GM18870 (cell line): ENCODE data around the gene PPFIA1.

Experiments used
- ATAC-seq: cut with Tn5 transposase; IDR thresholded peaks from one replicate; pipeline ENCODE4 v1.9.1; 2021; ENCODE audit warnings: moderate library complexity; ENCODE audit not compliant: unreplicated experiment

The PPFIA1 gene

DNA sequence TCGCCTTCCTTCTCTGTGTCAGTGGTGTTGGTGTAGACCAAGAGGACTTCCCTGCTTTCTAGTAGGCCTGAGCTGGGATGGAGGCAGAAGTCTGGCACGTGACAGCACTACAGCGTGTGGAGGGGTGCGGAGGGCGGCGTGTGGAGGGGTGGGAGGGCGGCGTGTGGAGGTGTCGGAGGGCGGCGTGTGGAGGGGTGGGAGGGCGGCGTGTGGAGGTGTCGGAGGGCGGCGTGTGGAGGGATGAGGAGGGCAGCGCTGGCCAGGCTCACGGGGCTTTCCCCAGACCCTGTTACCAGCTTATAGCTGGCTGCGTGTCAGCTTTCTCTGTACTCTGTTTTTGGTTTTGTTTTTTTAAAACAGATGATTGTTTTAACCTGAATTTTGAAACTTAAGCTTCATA is 82.1 kb downstream of the PPFIA1 start:
- no peak for ATAC-seq

DNA sequence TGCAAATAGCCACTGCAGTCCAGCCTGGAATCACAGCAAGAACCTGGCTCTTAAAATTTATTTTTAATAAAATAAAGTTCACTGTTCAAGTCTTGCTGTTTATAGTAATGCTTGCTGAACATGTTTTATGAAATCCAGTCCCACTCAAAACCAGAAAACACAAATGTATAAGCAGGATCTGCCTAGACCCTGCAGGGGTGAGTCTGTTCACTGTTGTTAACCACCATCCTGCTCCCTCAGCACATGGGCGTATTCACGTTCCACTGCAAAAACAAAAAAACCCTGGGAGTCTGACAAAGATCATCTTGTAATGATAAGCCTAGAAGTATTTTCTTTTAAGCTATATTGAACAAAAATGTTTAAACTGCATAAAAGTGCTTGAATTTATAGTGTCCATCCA is 82.8 kb downstream of the PPFIA1 start:
- ATAC-seq: no peak

DNA sequence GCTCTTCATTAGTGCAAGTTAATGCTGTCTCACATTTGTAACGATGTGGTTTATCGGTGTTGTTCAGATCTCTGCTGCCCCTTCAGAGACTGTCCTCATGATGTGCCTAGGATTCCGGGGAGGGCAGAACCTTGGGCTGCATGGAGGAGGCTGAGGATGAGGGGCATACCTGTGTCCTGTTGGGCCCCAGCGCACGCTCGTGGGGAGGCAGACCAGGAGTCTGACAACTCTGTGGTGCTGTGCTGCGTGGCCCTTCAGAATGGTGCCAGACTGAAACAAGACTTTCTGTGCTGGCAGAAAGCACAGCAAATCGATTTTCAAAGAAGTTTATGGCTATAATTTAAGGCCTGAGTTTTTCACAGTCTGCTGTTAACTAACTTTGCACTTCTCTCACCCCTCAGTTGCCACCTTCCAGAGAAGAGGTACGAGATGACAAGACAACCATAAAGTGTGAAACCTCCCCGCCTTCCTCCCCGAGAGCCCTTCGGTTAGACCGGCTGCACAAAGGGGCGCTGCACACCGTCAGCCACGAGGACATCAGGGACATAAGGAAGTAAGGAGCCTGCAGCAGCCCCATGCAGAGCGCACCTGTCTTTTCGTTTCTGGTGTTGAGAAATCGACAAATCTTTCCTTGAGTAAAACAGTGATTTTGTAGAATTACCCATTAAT is 83.5 kb downstream of the PPFIA1 start:
- no peak for ATAC-seq

DNA sequence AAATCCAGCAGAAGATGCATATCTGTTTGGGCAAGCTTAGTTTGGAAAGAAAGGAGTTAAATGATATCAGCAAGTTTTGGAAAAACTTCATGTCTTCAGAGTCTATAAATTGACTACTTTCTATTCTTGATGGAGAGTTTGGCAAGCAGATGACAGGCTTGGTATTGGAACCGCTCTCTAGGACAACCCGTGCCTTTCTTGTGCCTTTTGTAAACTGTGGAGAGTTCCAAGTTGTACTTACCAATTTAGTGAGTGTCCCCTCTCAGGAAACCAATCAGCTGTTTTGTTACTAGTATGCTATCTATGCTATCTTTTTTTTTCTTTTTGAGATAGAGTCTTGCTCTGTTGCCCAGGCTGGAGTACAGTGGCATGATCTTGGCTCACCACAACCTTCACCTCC is 84.1 kb downstream of the PPFIA1 start:
- ATAC-seq: no peak

DNA sequence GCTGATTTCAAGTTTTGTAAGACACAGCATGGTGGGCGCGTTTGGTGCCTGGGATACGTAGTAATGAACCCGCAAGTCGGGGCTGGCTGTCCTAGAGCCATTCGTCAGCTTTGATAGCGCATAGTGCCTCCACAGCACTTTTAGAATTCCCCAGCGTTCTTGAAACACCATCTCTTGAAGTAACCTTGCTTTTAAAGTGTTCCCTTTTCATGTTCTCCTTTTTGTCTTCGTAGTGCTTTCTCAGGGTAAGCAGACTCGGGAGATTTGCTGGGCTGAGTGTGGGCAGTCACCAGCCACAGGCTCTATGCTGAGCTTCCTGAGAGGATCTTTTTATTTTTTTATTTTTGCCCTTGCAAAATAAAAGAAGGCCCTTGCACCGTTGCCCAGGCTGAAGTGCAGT is 88.3 kb downstream of the PPFIA1 start:
- ATAC-seq: no peak

DNA sequence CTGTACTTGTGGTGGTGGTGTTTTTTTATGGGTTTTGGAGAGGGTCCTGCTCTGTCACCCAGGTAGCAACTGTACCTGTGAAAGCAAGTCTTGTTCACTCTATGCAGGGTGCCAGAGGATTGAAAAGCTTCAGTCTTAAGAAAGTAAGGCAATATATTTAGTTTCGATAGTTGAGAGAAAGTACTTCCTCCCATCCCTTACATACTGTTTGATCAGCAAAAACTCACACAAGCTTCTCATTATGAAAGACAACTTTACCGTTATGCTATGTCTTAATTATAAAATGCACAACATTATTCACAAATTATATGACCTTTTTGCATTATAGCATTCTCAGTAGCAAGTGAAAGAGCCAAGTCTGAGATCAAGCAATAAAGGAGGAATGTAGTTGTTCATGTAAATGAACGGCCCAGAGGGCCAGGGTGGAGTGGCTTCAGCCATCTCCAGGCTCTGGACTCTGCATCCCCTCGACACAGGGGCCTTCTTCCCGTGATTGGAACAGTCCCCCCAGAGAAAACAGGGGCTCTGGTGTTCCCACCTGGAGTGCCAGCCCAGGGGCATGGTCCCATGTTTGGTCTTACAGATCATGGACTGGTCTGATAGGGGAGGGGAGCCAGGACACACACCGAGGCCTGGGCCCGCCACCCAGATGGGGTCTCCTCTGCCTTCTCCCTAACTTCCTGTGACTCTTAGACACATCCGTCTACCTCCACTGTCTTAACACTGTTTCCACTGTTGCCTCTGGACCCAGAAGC is 89.1 kb downstream of the PPFIA1 start:
- ATAC-seq: no peak

DNA sequence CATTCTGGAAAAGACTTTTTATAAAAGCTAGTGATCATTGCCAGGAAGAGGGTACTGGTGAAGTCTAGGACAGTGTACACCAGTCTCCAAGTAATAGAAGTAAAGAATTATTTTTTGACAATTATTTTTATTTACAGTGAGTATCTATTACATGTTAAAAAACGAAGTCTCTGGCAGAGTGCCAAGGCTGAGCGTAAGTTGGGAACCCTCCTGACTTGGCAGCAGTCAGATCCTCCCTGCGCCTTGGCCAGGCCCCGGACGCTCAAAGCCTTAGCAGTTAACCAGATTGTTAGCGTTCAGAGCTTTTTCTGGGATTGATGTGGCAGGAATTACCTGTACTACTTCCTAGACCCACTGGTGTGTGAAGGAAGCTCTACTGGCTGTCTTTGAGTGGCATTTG is 89.7 kb downstream of the PPFIA1 start:
- no peak for ATAC-seq

DNA sequence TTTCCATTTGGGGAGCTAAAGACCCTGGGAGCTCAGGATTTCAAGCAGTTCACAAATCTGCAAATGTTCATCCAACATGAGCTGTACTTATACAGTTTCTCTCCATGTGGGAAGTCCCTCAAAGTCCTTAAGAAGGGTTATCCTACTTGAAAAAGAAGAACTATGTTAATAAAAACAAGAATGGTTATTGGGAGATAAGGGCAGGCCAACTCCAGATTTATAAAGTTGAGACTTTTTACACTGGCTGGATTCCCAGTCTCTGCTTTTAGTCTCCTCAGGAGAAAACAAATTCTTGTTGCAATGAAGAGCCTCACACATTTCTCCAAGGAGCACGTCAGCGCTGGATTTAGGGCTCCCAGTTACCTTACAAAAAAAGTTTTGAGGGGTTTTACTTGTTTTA is 93.7 kb downstream of the PPFIA1 start:
- no peak for ATAC-seq

DNA sequence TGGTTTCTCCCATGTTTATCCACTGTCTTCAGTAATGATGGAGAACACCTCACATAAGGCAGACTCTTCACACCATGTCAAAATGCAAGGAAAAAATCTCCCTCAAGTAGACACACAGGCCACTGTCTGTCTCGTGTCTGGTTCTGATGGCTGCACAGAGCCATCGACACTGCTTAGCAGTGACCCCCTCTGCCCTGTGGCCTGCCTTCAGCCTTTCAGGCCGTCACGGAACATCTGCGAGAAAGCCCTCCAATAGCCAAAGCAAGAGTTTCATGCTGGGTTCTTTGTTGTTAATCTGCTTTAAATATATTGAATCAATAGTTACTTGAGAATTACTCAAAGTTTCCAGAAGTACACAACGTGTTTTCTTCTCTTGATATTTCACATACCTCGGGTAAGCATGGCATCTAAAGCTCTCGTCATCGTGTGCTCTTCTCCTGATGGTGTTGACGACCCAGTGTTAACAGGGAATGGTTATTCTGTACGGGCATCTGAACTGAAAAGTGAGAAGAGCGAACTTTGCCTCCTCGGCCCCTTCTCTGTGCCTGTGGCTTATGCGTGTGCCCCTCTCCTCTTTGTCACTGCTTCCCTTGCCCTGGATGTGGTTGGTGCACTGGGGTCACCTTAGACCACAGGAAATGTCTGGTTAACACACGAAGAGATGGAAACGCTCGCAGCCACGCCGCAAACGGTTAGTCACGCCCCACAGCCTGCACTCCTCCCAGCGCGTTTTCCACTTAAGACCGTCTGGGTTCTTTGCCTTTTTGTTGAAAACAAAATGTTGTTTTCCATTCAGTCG is 94.5 kb downstream of the PPFIA1 start:
- no peak for ATAC-seq

DNA sequence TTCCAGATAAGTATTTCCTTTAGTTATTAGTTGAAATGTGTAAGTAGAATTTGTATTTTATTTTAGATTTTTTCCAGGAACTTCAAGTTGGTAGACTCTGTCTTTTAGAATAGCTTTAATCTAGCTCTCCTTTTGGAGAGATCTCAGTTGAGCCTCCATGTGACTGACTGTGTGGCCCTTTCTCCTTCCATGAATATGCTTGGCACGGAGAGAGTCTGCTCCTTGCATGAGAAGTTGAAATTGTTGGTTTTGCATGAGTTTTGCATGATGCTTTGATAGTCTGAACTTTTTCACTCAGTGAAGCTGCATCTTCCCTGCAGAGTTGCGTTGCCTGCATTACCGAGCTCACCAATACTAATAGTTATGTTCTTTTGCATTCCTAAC is 95.0 kb downstream of the PPFIA1 start:
- no peak for ATAC-seq

DNA sequence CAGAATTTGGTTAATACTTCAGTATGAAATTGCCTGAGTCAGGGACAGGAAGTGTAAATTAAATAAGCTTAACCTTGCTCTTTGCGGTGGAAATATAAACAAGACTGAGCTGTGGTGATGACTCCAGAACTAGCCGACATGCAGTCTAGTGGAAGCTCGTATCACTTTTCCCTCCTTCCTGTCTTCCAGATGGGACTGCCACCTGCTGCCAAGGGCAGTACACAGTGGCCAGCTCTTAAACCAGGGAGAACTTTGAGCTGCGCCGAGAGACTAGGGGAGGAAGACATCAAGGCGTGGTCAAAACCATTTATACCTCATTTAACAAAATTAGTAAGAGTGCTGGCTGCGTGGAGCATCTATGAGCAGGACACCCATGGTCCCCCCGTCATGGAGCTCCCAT is 96.6 kb downstream of the PPFIA1 start:
- ATAC-seq: no peak

DNA sequence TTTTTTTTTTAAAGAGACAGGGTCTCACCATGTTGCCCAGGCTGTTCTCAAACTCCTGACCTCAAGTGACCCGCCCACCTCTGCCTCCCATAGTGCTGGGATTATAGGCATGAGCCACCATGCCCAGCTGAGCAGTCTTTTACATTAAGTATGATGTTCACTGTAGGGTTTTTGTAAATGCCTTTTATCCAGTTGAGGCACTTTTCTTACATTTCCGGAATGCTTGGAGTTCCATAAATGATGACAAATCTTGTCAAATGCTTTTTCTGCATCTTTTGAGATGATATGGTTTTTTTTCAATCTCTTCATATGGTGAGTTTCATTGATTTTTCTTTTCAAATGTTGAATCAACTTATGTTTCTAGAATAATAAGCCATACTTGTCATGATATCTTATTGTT is 98.5 kb downstream of the PPFIA1 start:
- ATAC-seq: no peak

DNA sequence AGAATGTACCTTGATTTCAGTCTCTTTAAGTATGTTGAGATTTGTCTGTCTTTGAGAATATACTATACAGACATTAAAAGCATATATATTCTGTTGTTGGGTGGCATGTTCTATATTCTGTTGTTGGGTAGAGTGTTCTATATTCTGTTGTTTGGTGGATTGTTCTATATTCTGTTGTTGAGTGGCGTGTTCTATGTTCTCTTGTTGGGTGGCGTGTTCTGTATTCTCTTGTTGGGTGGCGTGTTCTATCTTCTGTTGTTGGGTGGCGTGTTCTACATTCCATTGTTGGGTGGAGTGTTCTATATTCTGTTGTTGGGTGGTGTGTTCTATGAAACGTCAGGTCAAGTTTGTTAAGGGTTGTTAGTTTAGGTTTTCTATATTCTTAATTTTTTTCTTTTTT is 100.8 kb downstream of the PPFIA1 start:
- ATAC-seq: no peak

DNA sequence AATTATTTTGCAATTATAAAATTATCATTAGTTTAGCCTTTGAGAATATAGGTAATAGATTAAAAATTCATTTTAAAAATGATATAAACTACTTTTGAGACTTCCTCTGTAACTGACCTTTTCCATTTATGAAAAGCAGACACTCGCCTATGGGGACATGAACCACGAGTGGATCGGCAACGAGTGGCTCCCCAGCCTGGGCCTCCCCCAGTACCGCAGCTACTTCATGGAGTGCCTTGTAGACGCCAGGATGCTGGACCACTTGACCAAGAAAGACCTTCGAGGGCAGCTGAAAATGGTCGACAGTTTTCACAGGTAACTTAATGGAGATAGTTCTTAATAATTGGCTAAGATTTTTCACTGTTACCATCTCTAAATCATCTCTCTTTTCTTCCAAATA is 101.6 kb downstream of the PPFIA1 start:
- no peak for ATAC-seq

DNA sequence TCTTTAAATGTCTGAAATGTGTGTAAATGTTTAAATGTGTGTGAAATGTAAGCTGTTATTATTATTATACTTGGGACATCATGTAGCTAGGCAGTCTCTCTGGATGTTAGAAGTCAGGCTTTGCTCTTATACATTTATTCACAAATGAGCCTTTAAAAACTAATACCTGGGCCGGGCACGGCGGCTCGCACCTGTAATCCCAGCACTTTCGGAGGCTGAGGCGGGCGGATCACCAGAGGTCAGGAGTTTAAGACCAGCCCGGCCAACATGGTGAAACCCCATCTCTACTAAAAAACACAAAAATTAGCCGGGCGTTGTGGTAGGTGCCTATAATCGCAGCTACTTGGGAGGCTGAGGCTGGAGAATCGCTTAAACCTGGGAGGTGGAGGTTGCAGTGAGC is 106.1 kb downstream of the PPFIA1 start:
- no peak for ATAC-seq

DNA sequence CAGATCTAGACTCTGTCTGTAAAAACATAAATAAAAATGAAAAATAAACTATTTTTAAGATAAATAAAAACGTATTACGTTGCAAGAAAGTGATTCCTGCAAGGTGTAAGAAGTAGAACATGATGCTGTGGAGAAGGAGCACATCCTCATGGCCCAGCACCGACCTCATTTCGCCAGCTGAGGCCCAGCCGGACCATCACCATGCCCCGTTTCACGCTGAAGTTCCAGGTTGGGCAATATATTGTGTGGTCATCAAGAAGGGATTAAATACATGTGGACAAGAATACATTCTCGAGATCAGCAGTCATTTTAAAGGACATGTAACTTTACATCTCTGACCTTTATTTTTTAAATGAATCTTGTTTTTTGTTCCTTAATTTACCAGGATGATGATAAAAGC is 107.2 kb downstream of the PPFIA1 start:
- no peak for ATAC-seq

DNA sequence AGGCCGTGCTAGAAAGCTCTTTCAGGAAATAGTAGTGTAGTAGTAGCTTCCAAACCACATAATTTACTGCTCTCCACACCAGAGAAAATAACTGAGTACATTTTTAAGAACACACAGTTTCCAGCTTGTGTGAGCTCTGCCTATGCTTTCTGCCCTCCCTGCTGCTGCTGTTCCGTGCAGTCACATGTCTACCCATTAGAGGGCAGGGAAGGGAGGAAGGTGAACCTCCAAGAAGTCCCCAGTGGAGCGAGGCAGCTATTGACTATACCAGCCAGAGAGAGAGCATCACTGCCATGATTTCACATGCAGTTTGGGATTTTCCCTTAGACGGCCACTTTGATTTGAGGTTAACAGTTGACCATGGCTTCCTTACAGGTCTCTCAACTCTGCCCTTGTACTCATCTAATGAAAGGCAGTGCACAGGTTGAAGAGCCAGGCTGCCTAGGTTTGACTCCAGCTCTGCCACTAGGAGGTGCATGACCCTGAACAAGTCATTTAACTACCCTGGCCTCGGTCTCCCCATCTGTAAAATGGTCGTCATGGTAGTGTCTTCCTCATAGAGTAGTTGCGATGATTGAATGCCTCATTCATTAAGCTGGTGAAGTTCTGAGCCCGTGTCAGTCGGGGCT is 108.1 kb downstream of the PPFIA1 start:
- no peak for ATAC-seq

DNA sequence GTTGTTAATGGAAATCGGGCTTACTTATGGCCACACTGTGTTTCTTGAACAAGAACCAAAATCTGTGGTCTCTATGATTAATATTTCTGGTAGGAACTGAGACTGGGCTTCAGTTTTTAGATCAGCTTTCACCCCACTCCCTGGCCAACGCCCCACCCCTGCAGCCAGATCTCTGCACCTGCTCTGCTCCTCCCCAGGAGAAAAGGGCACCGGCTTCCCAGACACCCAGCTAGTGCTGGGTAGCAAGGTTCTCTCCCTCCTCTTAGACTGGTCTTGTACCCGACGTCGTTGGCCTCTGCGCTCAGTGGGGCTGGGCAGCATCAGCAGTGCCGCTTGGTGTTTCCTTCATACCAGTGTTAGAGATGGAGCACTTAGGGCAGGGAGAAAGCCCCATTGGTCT is 110.9 kb downstream of the PPFIA1 start:
- no peak for ATAC-seq

DNA sequence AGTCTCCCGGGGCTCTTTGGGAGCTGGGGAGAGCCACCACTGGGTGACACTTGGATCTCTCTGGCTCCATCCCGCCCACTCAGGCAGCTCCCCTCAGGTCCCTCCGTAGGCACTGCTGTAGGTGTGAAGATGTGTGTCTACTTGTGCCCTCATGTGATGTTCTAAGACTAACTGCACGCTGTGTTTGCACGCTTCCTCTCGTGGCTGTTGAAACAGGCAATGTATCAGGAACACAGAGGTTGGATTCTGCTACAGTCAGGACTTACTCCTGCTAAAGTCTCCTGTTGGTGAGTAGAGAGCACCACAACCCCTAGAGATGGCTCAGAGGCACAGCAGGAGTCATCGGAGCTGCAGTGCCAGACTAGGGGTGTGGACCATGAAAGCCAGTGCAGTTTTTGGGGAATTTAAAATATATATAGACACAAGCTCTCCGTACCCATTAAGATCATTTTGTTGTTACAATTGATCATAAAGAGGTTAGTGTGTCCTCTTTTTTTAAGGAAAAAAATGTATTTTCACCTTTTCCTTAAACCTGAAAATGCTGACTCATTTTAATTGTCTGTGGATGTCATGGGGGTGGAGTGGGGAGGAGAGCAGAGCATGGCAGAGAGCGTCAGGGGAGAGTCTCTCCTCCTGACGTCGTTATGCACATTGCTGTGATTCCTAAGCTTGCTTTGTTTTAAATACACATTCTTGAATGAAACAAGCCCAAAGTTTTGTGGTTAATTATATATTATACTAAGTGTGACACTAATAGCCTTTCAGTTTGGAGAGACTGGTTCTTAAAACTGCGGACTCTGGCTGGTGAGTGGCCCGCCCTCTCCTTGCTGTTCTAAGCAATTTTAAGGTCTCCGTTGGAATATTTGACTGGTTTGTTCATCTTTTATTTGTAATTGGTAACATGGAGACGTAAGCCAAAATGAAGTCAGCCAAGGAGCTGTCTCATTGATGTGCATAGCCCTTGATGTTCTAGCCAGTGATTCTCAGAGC is 111.7 kb downstream of the PPFIA1 start:
- no peak for ATAC-seq
